ENCODE data around the gene CCDC74B. TPM values are rescaled to one million over a fixed set of nuclear protein-coding genes. Genes with fewer than 3 reads are reported as not detected.
"Not testable (repeated sequence)": the region's sequence is repeated elsewhere in the genome, so short reads cannot be mapped to it uniquely, and the experiment has no call there.

The CCDC74B gene
- total and polyA plus RNA-seq, 2 donors = 2.9 to 7.1 TPM

- Histone ChIP-seq H3K4me3 (ENCODE audit: low read length in 2 of 2) (peak overlapping the region; percentile 87 to 88), H3K4me1 (ENCODE audit: control insufficient read depth in 2 of 2, insufficient read depth in 2 of 2, low read length in 2 of 2) (peaks cover 7 to 16% of the 10 kb centered on the region in 2 donors), H3K27ac (ENCODE audit: low read depth in 1 of 2, low read length in 1 of 2) (peak overlapping the region; percentile 91 to 95), H3K36me3 (ENCODE audit: control insufficient read depth in 2 of 2, insufficient read depth in 2 of 2, low read length in 1 of 2) (peaks cover 3 to 14% of the 10 kb centered on the region in 2 donors)
- H3K27me3 ChIP-seq (ENCODE audit: control insufficient read depth in 2 of 2, insufficient read depth in 1 of 2, low read length in 1 of 2); H3K9me3 ChIP-seq (ENCODE audit: control insufficient read depth in 2 of 2, insufficient read depth in 1 of 2, low read length in 1 of 2); DNase-seq (ENCODE audit: low read depth in 6 of 9, low spot score in 9 of 9): not testable (repeated sequence)
- 32% methylated on average over 38 of the region's 38 CpGs for WGBS
Observed at GRCh38 chr2:130180404-130181324, 35.8 kb upstream of the CCDC74B start.

GRCh38 chr2:130174866-130175265, 30.0 kb upstream of the CCDC74B start:
- H3K27me3 ChIP-seq (ENCODE audit: control insufficient read depth in 2 of 2, insufficient read depth in 1 of 2, low read length in 1 of 2); H3K4me1 ChIP-seq (ENCODE audit: control insufficient read depth in 2 of 2, insufficient read depth in 2 of 2, low read length in 2 of 2); H3K4me3 ChIP-seq (ENCODE audit: low read length in 2 of 2); H3K27ac ChIP-seq (ENCODE audit: low read depth in 1 of 2, low read length in 1 of 2); H3K9me3 ChIP-seq (ENCODE audit: control insufficient read depth in 2 of 2, insufficient read depth in 1 of 2, low read length in 1 of 2); DNase-seq (ENCODE audit: low read depth in 6 of 9, low spot score in 9 of 9): not testable (repeated sequence)
- H3K36me3 ChIP-seq (ENCODE audit: control insufficient read depth in 2 of 2, insufficient read depth in 2 of 2, low read length in 1 of 2) = peaks cover 35 to 39% of the 10 kb centered on the region in 2 donors
- WGBS = 96% methylated on average over 5 of the region's 5 CpGs

GRCh38 chr2:130169896-130170295, 25.0 kb upstream of the CCDC74B start:
- H3K4me3 ChIP-seq (ENCODE audit: low read length in 2 of 2) = no peak overlapping the region
- H3K9me3 ChIP-seq (ENCODE audit: control insufficient read depth in 2 of 2, insufficient read depth in 1 of 2, low read length in 1 of 2) = no peaks in the 10 kb centered on the region
- no peak for DNase-seq (ENCODE audit: low read depth in 6 of 9, low spot score in 9 of 9)
- no peaks in the 10 kb centered on the region for H3K4me1 ChIP-seq (ENCODE audit: control insufficient read depth in 2 of 2, insufficient read depth in 2 of 2, low read length in 2 of 2)
- no peaks in the 10 kb centered on the region for H3K27me3 ChIP-seq (ENCODE audit: control insufficient read depth in 2 of 2, insufficient read depth in 1 of 2, low read length in 1 of 2)
- 91% methylated on average over 7 of the region's 7 CpGs for WGBS
- H3K36me3 ChIP-seq (ENCODE audit: control insufficient read depth in 2 of 2, insufficient read depth in 2 of 2, low read length in 1 of 2) = peaks cover 66 to 68% of the 10 kb centered on the region in 2 donors
- H3K27ac ChIP-seq (ENCODE audit: low read depth in 1 of 2, low read length in 1 of 2) = no peak overlapping the region

GRCh38 chr2:130169163-130169562, 24.3 kb upstream of the CCDC74B start:
- H3K27ac ChIP-seq (ENCODE audit: low read depth in 1 of 2, low read length in 1 of 2); H3K4me3 ChIP-seq (ENCODE audit: low read length in 2 of 2); H3K4me1 ChIP-seq (ENCODE audit: control insufficient read depth in 2 of 2, insufficient read depth in 2 of 2, low read length in 2 of 2); DNase-seq (ENCODE audit: low read depth in 6 of 9, low spot score in 9 of 9); H3K9me3 ChIP-seq (ENCODE audit: control insufficient read depth in 2 of 2, insufficient read depth in 1 of 2, low read length in 1 of 2); H3K27me3 ChIP-seq (ENCODE audit: control insufficient read depth in 2 of 2, insufficient read depth in 1 of 2, low read length in 1 of 2): not testable (repeated sequence)
- peaks cover 67 to 70% of the 10 kb centered on the region in 2 donors for H3K36me3 ChIP-seq (ENCODE audit: control insufficient read depth in 2 of 2, insufficient read depth in 2 of 2, low read length in 1 of 2)
- 96% methylated on average over 3 of the region's 3 CpGs for WGBS

GRCh38 chr2:130166611-130167010, 21.7 kb upstream of the CCDC74B start:
- H3K9me3 ChIP-seq (ENCODE audit: control insufficient read depth in 2 of 2, insufficient read depth in 1 of 2, low read length in 1 of 2); H3K27me3 ChIP-seq (ENCODE audit: control insufficient read depth in 2 of 2, insufficient read depth in 1 of 2, low read length in 1 of 2); DNase-seq (ENCODE audit: low read depth in 6 of 9, low spot score in 9 of 9); H3K4me1 ChIP-seq (ENCODE audit: control insufficient read depth in 2 of 2, insufficient read depth in 2 of 2, low read length in 2 of 2); H3K4me3 ChIP-seq (ENCODE audit: low read length in 2 of 2); H3K27ac ChIP-seq (ENCODE audit: low read depth in 1 of 2, low read length in 1 of 2): not testable (repeated sequence)
- H3K36me3 ChIP-seq (ENCODE audit: control insufficient read depth in 2 of 2, insufficient read depth in 2 of 2, low read length in 1 of 2) = peaks cover 59 to 63% of the 10 kb centered on the region in 2 donors
- WGBS = 83% methylated on average over 3 of the region's 3 CpGs

- Histone ChIP-seq H3K27ac (ENCODE audit: low read depth in 1 of 2, low read length in 1 of 2) (no peak overlapping the region), H3K4me1 (ENCODE audit: control insufficient read depth in 2 of 2, insufficient read depth in 2 of 2, low read length in 2 of 2) (no peaks in the 10 kb centered on the region), H3K27me3 (ENCODE audit: control insufficient read depth in 2 of 2, insufficient read depth in 1 of 2, low read length in 1 of 2) (no peaks in the 10 kb centered on the region), H3K36me3 (ENCODE audit: control insufficient read depth in 2 of 2, insufficient read depth in 2 of 2, low read length in 1 of 2) (peaks cover 55 to 63% of the 10 kb centered on the region in 2 donors), H3K9me3 (ENCODE audit: control insufficient read depth in 2 of 2, insufficient read depth in 1 of 2, low read length in 1 of 2) (no peaks in the 10 kb centered on the region), H3K4me3 (ENCODE audit: low read length in 2 of 2) (no peak overlapping the region)
- 97% methylated on average over 8 of the region's 8 CpGs for WGBS
- no peak for DNase-seq (ENCODE audit: low read depth in 6 of 9, low spot score in 9 of 9)
Observed at GRCh38 chr2:130165293-130166016, 20.5 kb upstream of the CCDC74B start.

- Histone ChIP-seq H3K4me1 (ENCODE audit: control insufficient read depth in 2 of 2, insufficient read depth in 2 of 2, low read length in 2 of 2) (no peaks in the 10 kb centered on the region), H3K27me3 (ENCODE audit: control insufficient read depth in 2 of 2, insufficient read depth in 1 of 2, low read length in 1 of 2) (no peaks in the 10 kb centered on the region), H3K27ac (ENCODE audit: low read depth in 1 of 2, low read length in 1 of 2) (no peak overlapping the region), H3K9me3 (ENCODE audit: control insufficient read depth in 2 of 2, insufficient read depth in 1 of 2, low read length in 1 of 2) (no peaks in the 10 kb centered on the region), H3K4me3 (ENCODE audit: low read length in 2 of 2) (no peak overlapping the region), H3K36me3 (ENCODE audit: control insufficient read depth in 2 of 2, insufficient read depth in 2 of 2, low read length in 1 of 2) (peaks cover 44 to 76% of the 10 kb centered on the region in 2 donors)
- no peak for DNase-seq (ENCODE audit: low read depth in 6 of 9, low spot score in 9 of 9)
- 95% methylated on average over 9 of the region's 9 CpGs for WGBS
Observed at GRCh38 chr2:130162968-130163367, 18.1 kb upstream of the CCDC74B start.

GRCh38 chr2:130162486-130162885, 17.6 kb upstream of the CCDC74B start:
- not testable (repeated sequence) for H3K4me1 ChIP-seq (ENCODE audit: control insufficient read depth in 2 of 2, insufficient read depth in 2 of 2, low read length in 2 of 2); H3K4me3 ChIP-seq (ENCODE audit: low read length in 2 of 2); H3K27me3 ChIP-seq (ENCODE audit: control insufficient read depth in 2 of 2, insufficient read depth in 1 of 2, low read length in 1 of 2); H3K27ac ChIP-seq (ENCODE audit: low read depth in 1 of 2, low read length in 1 of 2); DNase-seq (ENCODE audit: low read depth in 6 of 9, low spot score in 9 of 9); H3K9me3 ChIP-seq (ENCODE audit: control insufficient read depth in 2 of 2, insufficient read depth in 1 of 2, low read length in 1 of 2)
- 92% methylated on average over 7 of the region's 7 CpGs for WGBS
- H3K36me3 ChIP-seq (ENCODE audit: control insufficient read depth in 2 of 2, insufficient read depth in 2 of 2, low read length in 1 of 2) = peaks cover 41 to 73% of the 10 kb centered on the region in 2 donors

All from thymus (tissue), 11 donors.